HG03097 (cell line): ENCODE results near the gene TXNDC5.
"Not testable (repeated sequence)": the region's sequence is repeated elsewhere in the genome, so short reads cannot be mapped to it uniquely, and the experiment has no call there.

ENCODE experiments used
- ATAC-seq: cut with Tn5 transposase; IDR thresholded peaks from one replicate; pipeline ENCODE4 v1.9.1; 2021; ENCODE audit not compliant: unreplicated experiment, low FRiP score

Gene TXNDC5

GRCh38 chr6:7914991-7915789, 4.6 kb upstream of the TXNDC5 start:
- no peak for ATAC-seq

GRCh38 chr6:7914311-7914710, 3.7 kb upstream of the TXNDC5 start:
- ATAC-seq = no peak

GRCh38 chr6:7912736-7913517, 2.3 kb upstream of the TXNDC5 start:
- no peak for ATAC-seq

- ATAC-seq = no peak
Observed at GRCh38 chr6:7912024-7912423, 1.4 kb upstream of the TXNDC5 start.

GRCh38 chr6:7911345-7911725, 747 bp upstream of the TXNDC5 start:
- ATAC-seq = no peak

GRCh38 chr6:7910298-7910653, 312 bp downstream of the TXNDC5 start:
- peak; percentile 16 for ATAC-seq

GRCh38 chr6:7909323-7910276, 988 bp downstream of the TXNDC5 start:
- ATAC-seq = peak; percentile 26

GRCh38 chr6:7907159-7907558, 3.4 kb downstream of the TXNDC5 start:
- no peak for ATAC-seq

- no peak for ATAC-seq
Observed at GRCh38 chr6:7906741-7907140, 3.8 kb downstream of the TXNDC5 start.

- no peak for ATAC-seq
Observed at GRCh38 chr6:7905416-7905815, 5.2 kb downstream of the TXNDC5 start.

GRCh38 chr6:7904654-7905319, 5.8 kb downstream of the TXNDC5 start:
- no peak for ATAC-seq

GRCh38 chr6:7903673-7904072, 6.9 kb downstream of the TXNDC5 start:
- no peak for ATAC-seq

- ATAC-seq = no peak
Observed at GRCh38 chr6:7902867-7903266, 7.7 kb downstream of the TXNDC5 start.

- ATAC-seq = no peak
Observed at GRCh38 chr6:7902221-7902620, 8.4 kb downstream of the TXNDC5 start.

GRCh38 chr6:7901780-7902179, 8.8 kb downstream of the TXNDC5 start:
- no peak for ATAC-seq

GRCh38 chr6:7901056-7901455, 9.5 kb downstream of the TXNDC5 start:
- no peak for ATAC-seq

GRCh38 chr6:7900621-7901020, 10.0 kb downstream of the TXNDC5 start:
- ATAC-seq = no peak

- ATAC-seq = no peak
Observed at GRCh38 chr6:7899889-7900213, 10.7 kb downstream of the TXNDC5 start.

GRCh38 chr6:7899101-7899888, 11.3 kb downstream of the TXNDC5 start:
- peak; percentile 53 for ATAC-seq

GRCh38 chr6:7898193-7898586, 12.4 kb downstream of the TXNDC5 start:
- not testable (repeated sequence) for ATAC-seq
